Measurements from ENCODE around the gene AKAP11.

AKAP11 gene

DNA sequence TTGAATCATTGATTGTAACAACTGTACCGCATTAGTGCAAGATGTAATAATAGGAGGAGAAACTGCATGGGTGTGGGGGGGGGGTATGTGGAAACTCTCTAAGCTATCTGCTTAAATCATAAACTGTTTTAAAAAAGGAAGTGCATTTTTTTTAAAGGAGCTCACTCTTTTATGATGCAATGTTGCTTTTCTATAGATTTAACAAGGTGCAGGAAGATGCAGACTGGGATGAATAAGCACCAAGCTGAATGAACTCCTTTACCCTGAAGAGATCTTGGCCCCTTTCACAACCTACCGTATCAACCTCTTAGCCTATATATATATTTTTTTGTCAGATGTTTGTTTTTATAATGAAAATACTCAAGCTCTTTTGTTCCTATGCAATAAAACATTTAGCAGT lies 95.9 kb downstream of the AKAP11 start:
- DNase-seq (ENCODE audit: insufficient read length, low spot score) (no peak), FAIRE-seq (no peak)
- TF ChIP-seq SPI1 (IDR thresholded peaks at IDR 0.05; ENCODE audit: low read depth, low read length) (peak; percentile 68), POU2F2 (IDR thresholded peaks at IDR 0.05; ENCODE audit: low read depth, low read length) (no peak)

DNA sequence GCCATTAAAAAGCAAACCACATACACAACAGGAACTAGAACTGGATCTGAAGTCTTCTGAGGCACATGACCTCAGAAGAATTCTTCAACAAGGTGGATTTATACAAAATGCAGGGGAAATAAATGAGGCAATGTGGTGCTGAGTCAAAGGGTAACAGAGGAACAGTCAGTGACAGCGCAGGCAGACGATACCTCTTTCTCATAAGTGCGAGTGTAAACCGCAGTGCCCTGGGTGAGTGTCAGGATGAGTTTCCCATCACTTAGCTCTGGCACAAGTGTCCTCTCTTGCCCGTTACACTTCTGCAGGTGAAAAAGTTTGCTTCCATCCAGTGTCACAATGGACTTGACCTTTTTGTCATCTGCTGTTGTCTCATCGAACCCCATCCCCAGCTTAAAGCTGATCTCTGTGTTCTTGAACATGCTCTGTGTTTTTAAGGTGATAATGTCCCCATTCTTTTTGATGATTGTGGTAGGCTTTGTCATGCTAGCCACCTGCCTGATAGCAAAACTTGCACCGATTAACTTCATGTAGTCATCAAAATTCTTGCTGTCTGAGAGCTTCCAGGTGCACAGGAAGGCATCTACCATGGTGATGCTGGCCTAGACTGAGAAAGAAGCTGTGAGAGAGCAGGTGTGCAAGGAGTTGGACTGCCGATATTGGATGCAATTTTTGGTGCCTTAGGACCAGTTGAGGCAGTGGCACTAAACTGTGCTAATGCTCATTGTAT lies 97.3 kb downstream of the AKAP11 start:
- no peak for TF ChIP-seq POLR2AphosphoS5 (IDR thresholded peaks at IDR 0.05; ENCODE audit: low read depth, low read length)
- DNase-seq (ENCODE audit: insufficient read length, low spot score) (no peak), FAIRE-seq (peak; percentile 85)

DNA sequence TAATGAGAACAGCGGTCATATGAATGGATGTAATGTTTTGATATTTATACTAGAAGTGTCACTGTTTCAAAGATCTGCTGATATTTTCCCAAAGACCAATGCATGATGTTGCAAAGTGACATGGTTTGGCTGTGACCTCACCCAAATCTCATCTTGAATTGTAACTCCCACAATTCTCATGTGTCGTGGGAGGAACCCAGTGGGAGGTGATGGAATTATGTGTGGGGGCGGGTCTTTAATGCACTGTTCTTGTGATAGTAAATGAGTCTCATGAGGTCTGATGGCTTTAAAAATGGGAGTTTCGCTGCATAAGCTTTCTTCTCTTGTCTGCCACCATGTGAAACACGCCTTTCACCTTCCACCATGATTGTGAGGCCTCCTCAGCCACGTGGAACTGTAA lies 98.3 kb downstream of the AKAP11 start:
- FAIRE-seq (no peak), DNase-seq (ENCODE audit: insufficient read length, low spot score) (no peak)
- TF ChIP-seq POLR2AphosphoS5 (IDR thresholded peaks at IDR 0.05; ENCODE audit: low read depth, low read length) (no peak), POLR2A (IDR thresholded peaks at IDR 0.05; ENCODE audit: low read depth, low read length) (no peak), TAF1 (IDR thresholded peaks at IDR 0.05; ENCODE audit: low read depth, low read length) (no peak), POU2F2 (IDR thresholded peaks at IDR 0.05; ENCODE audit: low read depth, low read length) (no peak), PAX5 (IDR thresholded peaks at IDR 0.05; ENCODE audit: insufficient read depth, low read length, severe bottlenecking) (no peak), SPI1 (IDR thresholded peaks at IDR 0.05; ENCODE audit: low read depth, low read length) (no peak)
